Chondrocyte (in vitro differentiated cells): ENCODE results near the gene PTPRCAP. TPM values are rescaled to one million over a fixed set of nuclear protein-coding genes. Genes with fewer than 3 reads are reported as not detected.

ENCODE experiments used
- DNase-seq: peaks from one replicate; pipeline ENCODE4 v3.0.0; 2021; ENCODE audit warnings: mixed read lengths, low spot score
- H3K27ac Mint-ChIP-seq: one replicate; pipeline ENCODE4 v1.8.0; 2021; ENCODE audit warnings: mild to moderate bottlenecking, moderate library complexity, mixed read lengths; ENCODE audit not compliant: unreplicated experiment
- H3K27me3 Mint-ChIP-seq: 2 replicates; pipeline ENCODE4 v1.8.0; 2021; ENCODE audit warnings: low read depth, mixed read lengths
- H3K36me3 Mint-ChIP-seq: 2 replicates; pipeline ENCODE4 v1.8.0; 2021; ENCODE audit warnings: low read depth, mixed read lengths
- H3K4me1 Mint-ChIP-seq: 2 replicates; pipeline ENCODE4 v1.8.0; 2021; ENCODE audit warnings: low read depth, mild to moderate bottlenecking, mixed read lengths
- H3K4me3 Mint-ChIP-seq: one replicate; pipeline ENCODE4 v1.8.0; 2021; ENCODE audit warnings: mild to moderate bottlenecking, moderate library complexity, mixed read lengths; ENCODE audit not compliant: unreplicated experiment
- H3K9me3 Mint-ChIP-seq: 2 replicates; pipeline ENCODE4 v1.8.0; 2021; ENCODE audit warnings: low read depth, mixed read lengths
- CTCF ChIP-seq: fragments of 200-600 bp; sonication (generic); IDR thresholded peaks from 2 replicates; pipeline ENCODE4 v1.5.0; 2021; ENCODE audit warnings: antibody characterized with exemption, mild to moderate bottlenecking, moderate library complexity
- total RNA-seq: library from RNA; stranded (reverse); gene quantifications from 3 replicates; pipeline ENCODE4 v1.2.1, GENCODE V29; 2021

PTPRCAP gene
- total RNA-seq, 1 donor from 2014 or later, result 0.47 TPM

- Mint-ChIP-seq H3K4me1 (peaks cover 17% of the 10 kb centered on the region), H3K27me3 (no peaks in the 10 kb centered on the region), H3K4me3 (no peak overlapping the region), H3K36me3 (no peaks in the 10 kb centered on the region), H3K27ac (no peak overlapping the region), H3K9me3 (no peaks in the 10 kb centered on the region)
- no peak for TF ChIP-seq CTCF
- DNase-seq, result no peak
These were observed 18.0 kb downstream of the PTPRCAP start for GRCh38 chr11:67419325-67420049.

DNA sequence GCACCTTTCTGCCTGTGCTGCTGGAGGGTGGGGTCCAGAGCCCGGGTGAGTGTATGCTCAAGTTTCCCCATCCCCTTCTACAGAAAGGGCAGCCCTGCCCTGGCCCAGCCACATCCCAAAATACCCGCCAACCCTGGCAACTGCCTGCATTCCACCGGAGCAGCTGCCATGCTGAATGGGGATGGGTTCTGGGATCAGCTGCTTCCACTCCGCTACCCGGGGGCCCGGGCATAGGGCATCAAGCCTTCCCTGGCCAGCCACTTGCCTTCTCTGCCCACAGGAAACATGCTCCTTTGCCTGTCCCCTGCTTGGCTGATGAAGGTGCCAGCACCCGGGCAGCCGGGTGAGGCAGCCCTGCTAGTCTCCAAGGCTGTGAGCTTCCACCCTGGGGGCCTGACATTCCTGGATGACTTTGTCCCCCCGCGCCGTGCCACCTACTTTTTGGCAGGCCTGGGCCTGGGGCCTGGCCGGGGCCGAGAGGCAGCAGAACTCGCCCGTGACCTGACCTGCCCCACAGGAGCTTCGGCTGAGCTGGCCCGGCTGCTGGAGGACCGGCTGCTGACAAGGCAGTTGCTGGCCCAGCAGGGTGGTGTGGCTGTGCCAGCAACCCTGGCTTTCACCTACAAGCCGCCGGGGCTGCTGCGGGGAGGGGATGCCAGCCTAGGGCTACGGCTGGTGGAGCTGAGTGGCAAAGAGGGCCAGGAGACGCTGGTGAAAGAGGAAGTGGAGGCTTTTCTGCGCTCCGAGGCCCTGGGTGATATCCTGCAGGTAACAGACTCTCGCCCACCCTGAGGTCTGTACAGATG, 18.8 kb downstream of the PTPRCAP start:
- TF ChIP-seq CTCF, result no peak
- DNase-seq, result no peak

GRCh38 chr11:67417425-67417824, 20.1 kb downstream of the PTPRCAP start:
- no peaks in the 10 kb centered on the region for H3K9me3 Mint-ChIP-seq
- no peak overlapping the region for H3K27ac Mint-ChIP-seq
- no peak overlapping the region for H3K4me3 Mint-ChIP-seq
- no peak for DNase-seq
- H3K4me1 Mint-ChIP-seq, result peaks cover 17% of the 10 kb centered on the region
- H3K27me3 Mint-ChIP-seq, result peaks cover 8% of the 10 kb centered on the region
- peaks cover 1% of the 10 kb centered on the region for H3K36me3 Mint-ChIP-seq
- no peak for TF ChIP-seq CTCF

More for the DNA sequence above, 18.8 kb downstream of the PTPRCAP start:
- H3K4me1 Mint-ChIP-seq, result peaks cover 17% of the 10 kb centered on the region
- no peak overlapping the region for H3K4me3 Mint-ChIP-seq
- no peak overlapping the region for H3K27ac Mint-ChIP-seq
- H3K27me3 Mint-ChIP-seq, result no peaks in the 10 kb centered on the region
- H3K9me3 Mint-ChIP-seq, result no peaks in the 10 kb centered on the region
- H3K36me3 Mint-ChIP-seq, result no peaks in the 10 kb centered on the region

DNA sequence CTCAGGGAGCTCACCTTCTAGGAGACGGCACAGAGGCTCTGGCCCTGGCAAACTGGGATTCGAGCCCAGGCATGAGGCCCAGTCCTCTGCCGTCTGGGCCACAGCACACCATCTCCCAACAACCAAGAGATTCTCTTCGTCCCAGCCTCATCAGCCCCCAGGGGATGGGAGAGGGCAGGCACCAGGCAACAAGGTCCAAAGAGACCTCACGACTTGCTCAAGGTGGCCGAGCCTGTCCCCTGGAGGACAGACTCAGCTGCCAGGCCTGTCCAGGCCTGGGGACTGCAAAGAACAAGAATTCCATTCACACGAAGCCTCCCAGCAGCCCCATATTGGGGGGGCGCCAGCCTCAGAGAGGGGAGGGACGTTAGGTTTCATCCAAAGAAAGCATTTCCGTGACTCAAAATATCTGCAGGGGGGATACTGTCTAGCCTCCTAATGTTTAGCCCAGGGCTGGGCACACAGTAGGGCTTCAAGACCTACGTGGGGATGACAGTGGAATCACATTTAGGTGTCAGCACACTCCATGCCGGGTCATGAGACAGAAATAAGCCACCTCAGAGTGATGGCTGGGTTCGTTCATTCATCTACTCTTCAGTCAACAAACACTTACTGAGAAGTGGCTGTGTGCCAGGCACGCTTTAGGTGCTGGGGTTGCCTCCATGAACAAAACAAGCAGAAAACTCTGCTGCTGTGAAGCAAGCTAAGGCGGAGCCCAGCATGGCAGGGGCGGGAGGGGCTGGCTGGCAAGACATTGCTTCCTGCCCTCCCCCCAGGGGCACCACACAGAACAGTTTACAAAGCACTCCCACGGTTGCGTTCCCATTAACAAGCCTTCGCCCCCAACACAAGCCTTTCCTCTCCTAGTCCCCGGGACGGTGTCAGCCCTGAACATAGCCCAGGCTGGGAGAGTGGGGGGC, 20.8 kb downstream of the PTPRCAP start:
- Mint-ChIP-seq H3K27me3 (peaks cover 9% of the 10 kb centered on the region), H3K9me3 (no peaks in the 10 kb centered on the region), H3K27ac (no peak overlapping the region), H3K4me1 (peaks cover 17% of the 10 kb centered on the region), H3K4me3 (peak overlapping the region; percentile 56), H3K36me3 (peaks cover 1% of the 10 kb centered on the region)
- no peak for DNase-seq
- TF ChIP-seq CTCF, result no peak
